ENCODE data around the gene PTPN23. TPM values are rescaled to one million over a fixed set of nuclear protein-coding genes. Genes with fewer than 3 reads are reported as not detected.
"Not testable (repeated sequence)": the region's sequence is repeated elsewhere in the genome, so short reads cannot be mapped to it uniquely, and the experiment has no call there.

Gene PTPN23
- total and polyA plus RNA-seq, 2 donors, result 12.4 to 21.4 TPM

DNA sequence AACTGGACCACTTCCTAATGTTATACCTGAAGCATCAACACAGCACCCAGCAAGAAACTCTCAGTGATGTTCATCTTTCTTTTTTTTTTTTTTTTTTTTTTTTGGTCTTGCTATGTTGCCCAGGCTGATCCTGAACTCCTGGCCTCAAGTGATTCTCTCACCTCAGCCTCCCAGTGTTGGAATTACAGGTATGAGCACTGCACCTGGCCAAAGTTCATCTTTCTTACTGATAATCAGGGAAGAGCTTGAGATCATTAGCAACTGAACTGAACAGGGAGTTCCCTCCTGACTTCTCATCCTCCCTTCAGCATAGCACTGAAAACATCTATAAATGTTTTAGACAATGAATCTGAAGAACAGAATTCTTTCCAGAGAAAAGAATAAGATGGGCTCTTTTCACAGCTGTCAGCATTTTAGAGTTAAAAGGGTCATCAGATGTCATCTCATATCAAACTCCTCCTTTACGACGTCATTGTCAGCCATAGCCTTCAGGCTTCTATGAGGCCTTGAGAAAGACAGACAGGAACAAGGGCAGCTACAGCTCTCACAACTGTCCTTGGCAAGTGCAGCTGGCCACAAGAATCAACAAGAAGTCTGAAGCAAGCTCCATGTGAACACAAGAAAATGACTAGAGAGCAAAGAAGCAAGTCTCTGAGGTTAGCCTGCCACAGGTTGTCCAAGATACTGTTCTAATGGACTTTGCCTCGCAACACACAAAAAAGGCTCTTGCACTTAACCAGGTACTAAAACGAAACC lies 61.2 kb downstream of the PTPN23 start:
- Histone ChIP-seq H3K36me3 (ENCODE audit: insufficient read depth) (no peaks in the 10 kb centered on the region), H3K4me3 (ENCODE audit: low read depth, low read length) (no peak overlapping the region), H3K4me1 (ENCODE audit: insufficient read depth) (no peaks in the 10 kb centered on the region), H3K27ac (ENCODE audit: low read depth) (no peak overlapping the region)
- DNase-seq (ENCODE audit: extremely low spot score), result no peak
- 89% methylated on average over 4 of the region's 4 CpGs for WGBS

DNA sequence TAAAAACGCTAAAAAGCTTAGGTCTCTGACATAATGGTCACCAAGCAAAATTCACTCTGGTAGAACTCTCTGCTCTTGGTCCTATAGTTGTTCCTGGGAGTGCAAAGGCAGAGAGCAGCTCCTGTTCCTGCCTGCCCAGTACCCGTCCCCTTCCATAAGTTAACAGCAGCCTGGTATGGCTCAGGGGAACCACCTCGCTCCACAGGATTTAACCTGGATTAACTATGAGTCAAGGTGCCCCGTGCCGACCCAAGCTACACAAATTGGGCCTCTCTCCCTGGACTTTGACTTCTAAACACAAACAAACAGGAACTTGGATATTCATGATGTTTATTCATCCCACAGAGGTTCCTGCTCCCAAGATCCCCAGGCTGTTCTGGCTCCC lies 62.8 kb downstream of the PTPN23 start:
- no peak overlapping the region for H3K4me3 ChIP-seq (ENCODE audit: low read depth, low read length)
- DNase-seq (ENCODE audit: extremely low spot score), result no peak

DNA sequence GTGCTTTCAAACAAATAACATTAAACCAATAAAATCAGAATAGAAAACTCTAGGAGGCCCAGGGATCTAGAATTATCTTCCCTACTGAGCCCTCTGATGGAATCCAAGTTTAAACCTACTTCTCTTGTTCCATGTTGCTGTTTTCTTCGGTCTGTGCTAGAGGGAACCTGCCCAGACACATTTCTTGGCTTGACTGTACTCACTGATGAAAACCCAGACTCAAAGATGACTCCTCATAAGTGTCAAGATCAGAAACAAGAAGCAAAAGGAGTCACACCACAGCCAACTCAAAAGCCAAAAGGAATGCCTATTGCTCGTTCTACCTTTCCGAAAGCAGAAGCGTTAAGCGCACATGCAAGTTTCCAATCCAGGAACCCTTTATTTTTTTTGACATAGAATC lies 63.3 kb downstream of the PTPN23 start:
- peak overlapping the region; percentile 50 for H3K27ac ChIP-seq (ENCODE audit: low read depth)
- DNase-seq (ENCODE audit: extremely low spot score), result no peak
- 65% methylated on average over 5 of the region's 5 CpGs for WGBS

More for the DNA sequence above, 62.8 kb downstream of the PTPN23 start:
- Histone ChIP-seq H3K36me3 (ENCODE audit: insufficient read depth) (no peaks in the 10 kb centered on the region), H3K4me1 (ENCODE audit: insufficient read depth) (no peaks in the 10 kb centered on the region), H3K27ac (ENCODE audit: low read depth) (peak overlapping the region; percentile 13)
- WGBS, result 33% methylated on average over 5 of the region's 5 CpGs

DNA sequence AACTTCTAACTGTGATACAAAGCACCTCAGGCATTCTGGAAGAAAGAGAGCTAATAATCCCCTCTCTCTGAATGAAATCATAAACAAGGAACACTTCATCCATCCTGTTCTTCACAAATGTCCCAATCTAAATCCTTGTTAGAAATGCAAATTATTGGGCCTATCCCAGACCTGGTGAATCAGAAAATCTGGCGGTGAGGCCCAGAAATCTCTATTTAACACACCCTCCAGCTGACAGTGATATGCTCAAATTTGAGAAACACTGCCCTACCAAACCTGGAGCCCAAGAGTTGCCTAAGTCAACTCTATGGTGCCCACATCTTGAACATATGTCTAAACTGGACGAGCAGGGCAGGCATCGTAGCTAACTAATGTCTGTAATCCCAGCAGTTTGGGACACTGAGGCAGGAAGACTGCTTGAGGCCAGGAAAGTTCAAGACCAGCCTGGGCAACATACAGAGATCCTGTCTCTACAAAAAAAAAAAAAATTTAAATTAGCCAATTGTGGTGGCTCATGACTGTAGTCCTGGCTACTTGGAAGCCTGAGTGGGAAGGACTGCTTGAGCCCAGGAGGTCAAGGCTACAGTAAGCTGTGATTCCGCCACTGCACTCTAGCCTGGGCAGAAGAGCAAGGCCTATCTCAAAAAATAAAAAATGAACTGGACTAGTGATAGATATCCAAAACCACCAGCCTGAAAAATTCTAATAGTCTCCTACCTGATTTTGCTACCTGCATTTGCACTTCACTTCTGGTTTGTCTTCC lies 71.8 kb downstream of the PTPN23 start:
- DNase-seq (ENCODE audit: extremely low spot score), result no peak
- Histone ChIP-seq H3K27ac (ENCODE audit: low read depth) (no peak overlapping the region), H3K4me1 (ENCODE audit: insufficient read depth) (no peaks in the 10 kb centered on the region), H3K4me3 (ENCODE audit: low read depth, low read length) (no peak overlapping the region), H3K36me3 (ENCODE audit: insufficient read depth) (no peaks in the 10 kb centered on the region)
- 94% methylated on average over 4 of the region's 4 CpGs for WGBS

More for the DNA sequence above, 63.3 kb downstream of the PTPN23 start:
- Histone ChIP-seq H3K4me3 (ENCODE audit: low read depth, low read length) (no peak overlapping the region), H3K36me3 (ENCODE audit: insufficient read depth) (no peaks in the 10 kb centered on the region), H3K4me1 (ENCODE audit: insufficient read depth) (no peaks in the 10 kb centered on the region)

DNA sequence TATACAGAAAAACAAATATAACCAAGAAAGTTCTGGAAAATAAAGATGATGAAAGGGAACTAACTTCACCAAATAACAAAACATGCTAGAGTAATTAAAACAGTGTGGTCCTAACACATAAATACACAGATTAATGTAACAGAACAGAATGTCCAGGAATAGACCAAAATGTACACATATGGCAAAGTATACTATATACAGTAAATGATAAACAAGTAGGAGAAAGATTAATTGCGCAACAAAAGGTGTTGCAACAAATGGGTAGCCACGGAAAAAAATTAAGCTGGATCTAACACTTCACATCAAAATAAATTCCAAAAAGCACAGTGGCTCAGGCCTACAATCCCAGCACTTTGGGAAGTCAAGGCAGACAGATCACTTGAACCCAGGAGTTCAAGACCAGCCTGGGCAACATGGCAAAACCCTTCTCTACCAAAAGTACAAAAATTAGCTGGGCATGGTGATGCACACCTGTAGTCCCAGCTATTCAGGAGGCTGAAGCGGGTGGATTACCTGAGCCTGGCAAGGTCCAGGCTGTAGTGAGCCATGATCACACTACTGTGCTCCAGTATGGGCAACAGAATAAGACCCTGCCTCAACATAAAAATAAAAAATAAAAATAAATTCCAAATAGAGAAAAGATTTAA lies 75.1 kb downstream of the PTPN23 start:
- Histone ChIP-seq H3K36me3 (ENCODE audit: insufficient read depth) (no peaks in the 10 kb centered on the region), H3K4me1 (ENCODE audit: insufficient read depth) (no peaks in the 10 kb centered on the region), H3K4me3 (ENCODE audit: low read depth, low read length) (no peak overlapping the region), H3K27ac (ENCODE audit: low read depth) (no peak overlapping the region)
- DNase-seq (ENCODE audit: extremely low spot score), result no peak
- 78% methylated on average over 3 of the region's 3 CpGs for WGBS

DNA sequence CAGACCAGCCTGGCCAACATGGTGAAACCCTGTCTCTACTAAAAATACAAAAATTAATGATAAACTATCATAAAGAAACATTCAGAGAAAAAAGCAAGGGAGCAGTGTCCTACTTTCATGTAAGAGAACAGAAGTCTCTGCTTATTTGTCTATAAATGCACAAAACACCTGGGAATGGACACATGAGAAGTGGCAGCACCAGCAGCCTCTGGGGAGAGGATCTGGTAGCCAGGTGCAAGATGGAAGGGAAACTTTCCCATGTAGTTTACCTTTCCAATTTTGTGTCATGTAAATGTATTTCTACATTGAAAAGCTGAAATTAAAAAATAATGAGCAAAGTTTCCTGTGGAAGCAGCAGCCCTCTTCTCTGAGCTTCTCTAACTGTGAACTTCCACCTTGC lies 76.2 kb downstream of the PTPN23 start:
- Histone ChIP-seq H3K4me1 (ENCODE audit: insufficient read depth) (peaks cover 2% of the 10 kb centered on the region), H3K4me3 (ENCODE audit: low read depth, low read length) (no peak overlapping the region), H3K27ac (ENCODE audit: low read depth) (no peak overlapping the region), H3K36me3 (ENCODE audit: insufficient read depth) (no peaks in the 10 kb centered on the region)
- DNase-seq (ENCODE audit: extremely low spot score), result no peak

DNA sequence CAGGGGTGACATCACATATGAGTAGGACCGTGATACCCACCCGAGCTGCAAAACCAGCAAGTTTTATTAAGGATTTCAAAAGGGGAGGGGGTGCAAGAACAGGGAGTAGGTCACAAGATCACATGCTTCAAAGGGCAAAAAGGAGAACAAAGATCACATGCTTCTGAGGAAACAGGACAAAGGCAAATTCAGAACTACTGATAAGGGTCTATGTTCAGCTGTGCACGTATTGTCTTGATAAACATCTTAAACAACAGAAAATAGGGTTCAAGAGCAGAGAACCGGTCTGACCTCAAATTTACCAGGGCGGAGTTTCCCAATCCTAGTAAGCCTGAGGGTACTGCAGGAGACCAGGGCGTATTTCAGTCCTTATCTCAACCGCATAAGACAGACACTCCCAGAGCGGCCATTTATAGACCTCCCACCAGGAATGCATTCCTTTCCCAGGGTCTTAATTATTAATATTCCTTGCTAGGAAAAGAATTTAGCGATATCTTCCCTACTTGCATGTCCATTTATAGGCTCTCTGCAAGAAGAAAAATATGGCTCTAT lies 78.8 kb downstream of the PTPN23 start:
- H3K36me3 ChIP-seq (ENCODE audit: insufficient read depth); H3K4me1 ChIP-seq (ENCODE audit: insufficient read depth); H3K4me3 ChIP-seq (ENCODE audit: low read depth, low read length); H3K27ac ChIP-seq (ENCODE audit: low read depth); DNase-seq (ENCODE audit: extremely low spot score): not testable (repeated sequence)
- 85% methylated on average over 9 of the region's 9 CpGs for WGBS

Other genes starting within 250 kb of the PTPN23 start
- 95.7 TPM for gene SETD2, start 216.9 kb upstream of the PTPN23 start, total RNA-seq
- gene SETD2, start 216.9 kb upstream of the PTPN23 start, polyA plus RNA-seq, result 22.5 TPM
- 4.3 TPM for gene KIF9, start 98.2 kb upstream of the PTPN23 start, total RNA-seq
- gene KIF9, start 98.2 kb upstream of the PTPN23 start, polyA plus RNA-seq, result 11.3 TPM
- gene KLHL18, start 98.1 kb upstream of the PTPN23 start, total RNA-seq, result 13.1 TPM
- gene KLHL18, start 98.1 kb upstream of the PTPN23 start, polyA plus RNA-seq, result 11.9 TPM
- 44.5 TPM for gene SCAP, start 94.9 kb downstream of the PTPN23 start, total RNA-seq
- gene SCAP, start 94.9 kb downstream of the PTPN23 start, polyA plus RNA-seq, result 64.4 TPM
- gene ELP6, start 132.7 kb downstream of the PTPN23 start, total RNA-seq, result 18.9 TPM
- 30.7 TPM for gene ELP6, start 132.7 kb downstream of the PTPN23 start, polyA plus RNA-seq
- 2.9 TPM for gene CSPG5, start 197.8 kb downstream of the PTPN23 start, total RNA-seq
- 0.35 TPM for gene CSPG5, start 197.8 kb downstream of the PTPN23 start, polyA plus RNA-seq